SK-N-SH (cell line): Measurements from ENCODE around the gene CAMTA2. TPM values are rescaled to one million over a fixed set of nuclear protein-coding genes. Genes with fewer than 3 reads are reported as not detected.
A peak's percentile ranks its signal among the peaks of the same experiment; 100 is the strongest.

Source experiments
- CTCF ChIA-PET: fragments of 300-600, 350-600 bp; formaldehyde crosslinking; extraction: SDS; loops from one replicate; lab custom pipeline; 2021; lab: Yijun Ruan, JAX
- POLR2A ChIA-PET: fragments of 350-600 bp; sonication (Branson Sonifier 250); formaldehyde crosslinking; extraction: SDS; loops from one replicate; lab custom pipeline; 2020; ENCODE audit warnings: antibody characterized with exemption, inconsistent platforms; lab: Yijun Ruan, JAX
- DNase-seq: peaks from one replicate; pipeline ENCODE4 v3.0.0; 2012
- H2AFZ ChIP-seq: fragments of 200-600 bp; sonication (generic); 2 replicates; pipeline ENCODE4 v1.8.1; 2016; ENCODE audit warnings: antibody characterized with exemption, mild to moderate bottlenecking, low read depth
- H3F3A ChIP-seq: fragments of 200-600 bp; sonication (generic); replicated peaks from 2 replicates; pipeline ENCODE3; 2016; ENCODE audit warnings: antibody characterized with exemption, mild to moderate bottlenecking; ENCODE audit not compliant: insufficient read depth
- H3K27ac ChIP-seq, 2 experiments: fragments of 200-500 bp in 1 of 2; fragments of 200-600 bp in 1 of 2; sonication (Bioruptor generic) in 1 of 2; sonication (generic), shearing (Covaris generic) in 1 of 2; 2 replicates each; pipeline versions ENCODE4 v1.5.1 to v1.6.1; 2014 to 2016; ENCODE audit warnings: low read depth in 2 of 2, inconsistent platforms in 1 of 2, low read length in 1 of 2, mild to moderate bottlenecking in 1 of 2, mixed read lengths in 1 of 2
- H3K27me3 ChIP-seq: fragments of 200-600 bp; sonication (generic), shearing (Covaris generic); 2 replicates; pipeline ENCODE4 v1.6.1; 2016; ENCODE audit warnings: mixed run types; ENCODE audit not compliant: insufficient read depth
- H3K36me3 ChIP-seq, 2 experiments: fragments of 200-500 bp in 1 of 2; fragments of 200-600 bp in 1 of 2; sonication (Bioruptor generic) in 1 of 2; sonication (generic) in 1 of 2; replicated peaks in 1 of 2; 2 replicates each; pipeline versions ENCODE3 to v1.5.1; 2014 to 2016; ENCODE audit warnings: low read length in 1 of 2, mild to moderate bottlenecking in 1 of 2; ENCODE audit not compliant: insufficient read depth in 2 of 2, control insufficient read depth in 1 of 2
- H3K4me1 ChIP-seq, 2 experiments: fragments of 200-500 bp in 1 of 2; fragments of 200-600 bp in 1 of 2; sonication (Bioruptor generic) in 1 of 2; sonication (generic), shearing (Covaris generic) in 1 of 2; 2 replicates each; pipeline versions ENCODE4 v1.5.1 to v1.6.1; 2014 to 2016; ENCODE audit warnings: low read depth in 1 of 2, low read length in 1 of 2, mixed run types in 1 of 2; ENCODE audit not compliant: insufficient read depth in 2 of 2, control insufficient read depth in 1 of 2
- H3K4me2 ChIP-seq: fragments of 200-600 bp; sonication (generic), shearing (Covaris generic); 2 replicates; pipeline ENCODE4 v1.6.1; 2017; ENCODE audit warnings: mixed run types
- H3K4me3 ChIP-seq, 2 experiments: fragments of 200-500 bp in 1 of 2; fragments of 200-600 bp in 1 of 2; sonication (Bioruptor generic) in 1 of 2; sonication (generic), shearing (Covaris generic) in 1 of 2; 2 replicates each; pipeline versions ENCODE4 v1.5.1 to v1.8.1; 2014 to 2016; ENCODE audit warnings: low read depth in 2 of 2, inconsistent platforms in 1 of 2, low read length in 1 of 2, mild to moderate bottlenecking in 1 of 2, mixed read lengths in 1 of 2, moderate library complexity in 1 of 2
- H3K79me2 ChIP-seq: fragments of 200-600 bp; sonication (generic); 2 replicates; pipeline ENCODE4 v1.8.1; 2017; ENCODE audit warnings: mild to moderate bottlenecking; ENCODE audit not compliant: insufficient read depth
- H3K9ac ChIP-seq: fragments of 200-600 bp; sonication (generic); 2 replicates; pipeline ENCODE4 v1.6.1; 2017; ENCODE audit warnings: mixed run types
- H3K9me2 ChIP-seq: fragments of 200-600 bp; sonication (generic); 2 replicates; pipeline ENCODE4 v1.6.1; 2017; ENCODE audit warnings: mixed run types
- H3K9me3 ChIP-seq: fragments of 200-600 bp; sonication (generic); 2 replicates; pipeline ENCODE4 v1.6.1; 2017; ENCODE audit warnings: mixed run types, mild to moderate bottlenecking, moderate library complexity
- H4K20me1 ChIP-seq: fragments of 200-600 bp; sonication (generic); 2 replicates; pipeline ENCODE4 v1.6.1; 2017; ENCODE audit warnings: mild to moderate bottlenecking, mixed run types; ENCODE audit not compliant: insufficient read depth
- ELF1 ChIP-seq: IDR thresholded peaks from 2 replicates; pipeline ENCODE4 v1.4.0; 2012
- FOXJ3 ChIP-seq: sonication (generic); formaldehyde crosslinking; IDR thresholded peaks from 2 replicates; pipeline ENCODE4 v1.5.1; 2020; ENCODE audit warnings: mild to moderate bottlenecking, missing genetic modification reagents
- GATA2 ChIP-seq: sonication (generic); formaldehyde crosslinking; IDR thresholded peaks from 2 replicates; pipeline ENCODE4 v1.5.0; 2020; ENCODE audit warnings: mild to moderate bottlenecking, missing genetic modification reagents
- RAD21 ChIP-seq: IDR thresholded peaks from 2 replicates; pipeline ENCODE4 v1.6.1; 2012; ENCODE audit warnings: mild to moderate bottlenecking, low read length
- RFX5 ChIP-seq: IDR thresholded peaks from 2 replicates; pipeline ENCODE4 v1.6.1; 2012; ENCODE audit warnings: mild to moderate bottlenecking, improper control_type of control experiment, low read length
- RXRA ChIP-seq: IDR thresholded peaks from 2 replicates; pipeline ENCODE4 v1.4.0; 2012; ENCODE audit warnings: low read depth, mild to moderate bottlenecking, borderline replicate concordance
- TAF1 ChIP-seq: IDR thresholded peaks from 2 replicates; pipeline ENCODE4 v1.6.1; 2012; ENCODE audit warnings: low read depth, mild to moderate bottlenecking, low read length, moderate library complexity, borderline replicate concordance
- TCF12 ChIP-seq: IDR thresholded peaks from 2 replicates; pipeline ENCODE4 v1.4.0; 2012
- YY1 ChIP-seq: IDR thresholded peaks from 2 replicates; pipeline ENCODE4 v1.4.0; 2012; ENCODE audit warnings: low read depth, mild to moderate bottlenecking
- whole genome bisulfite sequencing: methylation state at CpG from one replicate; pipeline ENCODE4 v1.1.6; 2017; ENCODE audit warnings: low lambda C conversion rate; 5-methylcytosine and 5-hydroxymethylcytosine counted together
- polyA plus RNA-seq, 3 experiments: library from polyadenylated mRNA; depleted of rRNA; stranded (reverse); fragments of >200 nt; gene quantifications; 2 replicates each; pipeline ENCODE4 v1.2.3, GENCODE V29; 2012
- TF ChIP-seq, protein P1 (sequence below): IDR thresholded peaks from 2 replicates; pipeline ENCODE4 v1.4.0; 2012; ENCODE audit warnings: low read depth
- TF ChIP-seq, protein P2 (sequence below): IDR thresholded peaks from 2 replicates; pipeline ENCODE4 v1.4.0; 2012; ENCODE audit warnings: low read depth, borderline replicate concordance
- TF ChIP-seq, protein P3 (sequence below): IDR thresholded peaks from 2 replicates; pipeline ENCODE4; 2012
- TF ChIP-seq, protein P4 (sequence below): IDR thresholded peaks from 2 replicates; pipeline ENCODE4 v1.4.0; 2012; ENCODE audit warnings: low read depth, borderline replicate concordance
- TF ChIP-seq, protein P5 (sequence below): fragments of 200-600 bp; sonication (generic); IDR thresholded peaks from 2 replicates; pipeline ENCODE4 v1.6.1; 2017; ENCODE audit warnings: antibody characterized with exemption, mild to moderate bottlenecking, moderate library complexity
- TF ChIP-seq, protein P6 (sequence below): IDR thresholded peaks from 2 replicates; pipeline ENCODE4 v1.6.1; 2012; ENCODE audit warnings: mild to moderate bottlenecking, low read depth, low read length, moderate library complexity

The CAMTA2 gene
- polyA plus RNA-seq, 1 of the 3 experiments (the other 2 are of a cell fraction), result 27.0 TPM

DNA sequence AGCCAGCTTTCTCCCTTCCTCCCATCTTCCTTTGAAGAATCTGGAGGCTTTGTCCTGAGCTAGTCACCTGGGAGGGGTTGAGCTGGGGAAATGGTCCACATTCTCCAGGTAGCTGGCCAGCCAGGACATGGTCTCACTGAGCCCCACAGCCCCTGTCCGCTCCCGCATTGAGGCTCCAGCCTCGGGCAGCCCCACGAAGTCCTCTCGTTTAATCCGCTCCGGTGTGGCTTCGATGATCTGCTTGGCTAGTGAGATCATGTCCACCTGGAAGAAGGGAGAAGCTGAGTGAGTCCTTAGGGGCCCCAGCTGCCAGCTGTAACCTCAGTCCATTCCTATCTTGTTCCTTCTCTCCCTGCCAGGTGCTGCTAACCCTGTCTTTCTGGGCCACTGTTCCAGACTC, 17.2 kb downstream of the CAMTA2 start:
- H3K36me3 ChIP-seq, result peaks cover 14 to 24% of the 10 kb centered on the region in 2 experiments
- no peak overlapping the region for H3K4me3 ChIP-seq
- H3K27me3 ChIP-seq, result no peaks in the 10 kb centered on the region
- H3K4me2 ChIP-seq, result peak overlapping the region; percentile 97; the same call in 1 of the 2 replicates
- peak overlapping the region in 1 of 2 experiments; percentile 93; a peak in 3 of 4 replicates for H3K27ac ChIP-seq
- peaks cover 18% of the 10 kb centered on the region for H3F3A ChIP-seq
- WGBS, result 89% methylated on average over 8 of the region's 8 CpGs
- ChIA-PET CTCF (interaction anchor here (0.7 to 6.6 kb wide), 6 partner anchors 10 to 92 kb away, joined by 3 to 52 read pairs (median 10); partner anchors contain the start of genes CAMTA2 and CHRNE), POLR2A (interaction anchor here (0.6 to 1.4 kb wide), 3 partner anchors 12 to 61 kb away, joined by 3 read pairs; no protein-coding TSS in a partner anchor)
- H3K79me2 ChIP-seq, result peaks cover 39% of the 10 kb centered on the region
- H3K4me1 ChIP-seq, result peaks cover 16 to 24% of the 10 kb centered on the region in 2 experiments; a peak in 3 of 4 replicates
- no peaks in the 10 kb centered on the region for H4K20me1 ChIP-seq
- DNase-seq, result no peak
- no peak overlapping the region for H3K9ac ChIP-seq
- H3K9me3 ChIP-seq, result no peaks in the 10 kb centered on the region
- no peaks in the 10 kb centered on the region for H3K9me2 ChIP-seq
- no peak overlapping the region for H2AFZ ChIP-seq
- no peak for TF ChIP-seq FOXJ3 (CRISPR knock-in tag)
- TF ChIP-seq, protein P1, sequence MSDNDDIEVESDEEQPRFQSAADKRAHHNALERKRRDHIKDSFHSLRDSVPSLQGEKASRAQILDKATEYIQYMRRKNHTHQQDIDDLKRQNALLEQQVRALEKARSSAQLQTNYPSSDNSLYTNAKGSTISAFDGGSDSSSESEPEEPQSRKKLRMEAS, result no peak
- TF ChIP-seq, protein P2, sequence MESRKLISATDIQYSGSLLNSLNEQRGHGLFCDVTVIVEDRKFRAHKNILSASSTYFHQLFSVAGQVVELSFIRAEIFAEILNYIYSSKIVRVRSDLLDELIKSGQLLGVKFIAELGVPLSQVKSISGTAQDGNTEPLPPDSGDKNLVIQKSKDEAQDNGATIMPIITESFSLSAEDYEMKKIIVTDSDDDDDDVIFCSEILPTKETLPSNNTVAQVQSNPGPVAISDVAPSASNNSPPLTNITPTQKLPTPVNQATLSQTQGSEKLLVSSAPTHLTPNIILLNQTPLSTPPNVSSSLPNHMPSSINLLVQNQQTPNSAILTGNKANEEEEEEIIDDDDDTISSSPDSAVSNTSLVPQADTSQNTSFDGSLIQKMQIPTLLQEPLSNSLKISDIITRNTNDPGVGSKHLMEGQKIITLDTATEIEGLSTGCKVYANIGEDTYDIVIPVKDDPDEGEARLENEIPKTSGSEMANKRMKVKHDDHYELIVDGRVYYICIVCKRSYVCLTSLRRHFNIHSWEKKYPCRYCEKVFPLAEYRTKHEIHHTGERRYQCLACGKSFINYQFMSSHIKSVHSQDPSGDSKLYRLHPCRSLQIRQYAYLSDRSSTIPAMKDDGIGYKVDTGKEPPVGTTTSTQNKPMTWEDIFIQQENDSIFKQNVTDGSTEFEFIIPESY, result no peak
- TF ChIP-seq RXRA, result no peak
- TF ChIP-seq, protein P3, sequence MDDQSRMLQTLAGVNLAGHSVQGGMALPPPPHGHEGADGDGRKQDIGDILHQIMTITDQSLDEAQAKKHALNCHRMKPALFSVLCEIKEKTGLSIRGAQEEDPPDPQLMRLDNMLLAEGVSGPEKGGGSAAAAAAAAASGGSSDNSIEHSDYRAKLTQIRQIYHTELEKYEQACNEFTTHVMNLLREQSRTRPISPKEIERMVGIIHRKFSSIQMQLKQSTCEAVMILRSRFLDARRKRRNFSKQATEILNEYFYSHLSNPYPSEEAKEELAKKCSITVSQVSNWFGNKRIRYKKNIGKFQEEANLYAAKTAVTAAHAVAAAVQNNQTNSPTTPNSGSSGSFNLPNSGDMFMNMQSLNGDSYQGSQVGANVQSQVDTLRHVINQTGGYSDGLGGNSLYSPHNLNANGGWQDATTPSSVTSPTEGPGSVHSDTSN, result no peak
- TF ChIP-seq, protein P4, sequence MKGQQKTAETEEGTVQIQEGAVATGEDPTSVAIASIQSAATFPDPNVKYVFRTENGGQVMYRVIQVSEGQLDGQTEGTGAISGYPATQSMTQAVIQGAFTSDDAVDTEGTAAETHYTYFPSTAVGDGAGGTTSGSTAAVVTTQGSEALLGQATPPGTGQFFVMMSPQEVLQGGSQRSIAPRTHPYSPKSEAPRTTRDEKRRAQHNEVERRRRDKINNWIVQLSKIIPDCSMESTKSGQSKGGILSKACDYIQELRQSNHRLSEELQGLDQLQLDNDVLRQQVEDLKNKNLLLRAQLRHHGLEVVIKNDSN, result no peak
- no peak for TF ChIP-seq TAF1
- TF ChIP-seq GATA2 (CRISPR knock-in tag), result no peak
- no peak for TF ChIP-seq ELF1
- no peak for TF ChIP-seq TCF12
- TF ChIP-seq RAD21, result no peak
- TF ChIP-seq, protein P5, sequence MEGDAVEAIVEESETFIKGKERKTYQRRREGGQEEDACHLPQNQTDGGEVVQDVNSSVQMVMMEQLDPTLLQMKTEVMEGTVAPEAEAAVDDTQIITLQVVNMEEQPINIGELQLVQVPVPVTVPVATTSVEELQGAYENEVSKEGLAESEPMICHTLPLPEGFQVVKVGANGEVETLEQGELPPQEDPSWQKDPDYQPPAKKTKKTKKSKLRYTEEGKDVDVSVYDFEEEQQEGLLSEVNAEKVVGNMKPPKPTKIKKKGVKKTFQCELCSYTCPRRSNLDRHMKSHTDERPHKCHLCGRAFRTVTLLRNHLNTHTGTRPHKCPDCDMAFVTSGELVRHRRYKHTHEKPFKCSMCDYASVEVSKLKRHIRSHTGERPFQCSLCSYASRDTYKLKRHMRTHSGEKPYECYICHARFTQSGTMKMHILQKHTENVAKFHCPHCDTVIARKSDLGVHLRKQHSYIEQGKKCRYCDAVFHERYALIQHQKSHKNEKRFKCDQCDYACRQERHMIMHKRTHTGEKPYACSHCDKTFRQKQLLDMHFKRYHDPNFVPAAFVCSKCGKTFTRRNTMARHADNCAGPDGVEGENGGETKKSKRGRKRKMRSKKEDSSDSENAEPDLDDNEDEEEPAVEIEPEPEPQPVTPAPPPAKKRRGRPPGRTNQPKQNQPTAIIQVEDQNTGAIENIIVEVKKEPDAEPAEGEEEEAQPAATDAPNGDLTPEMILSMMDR, result no peak
- TF ChIP-seq, protein P6, sequence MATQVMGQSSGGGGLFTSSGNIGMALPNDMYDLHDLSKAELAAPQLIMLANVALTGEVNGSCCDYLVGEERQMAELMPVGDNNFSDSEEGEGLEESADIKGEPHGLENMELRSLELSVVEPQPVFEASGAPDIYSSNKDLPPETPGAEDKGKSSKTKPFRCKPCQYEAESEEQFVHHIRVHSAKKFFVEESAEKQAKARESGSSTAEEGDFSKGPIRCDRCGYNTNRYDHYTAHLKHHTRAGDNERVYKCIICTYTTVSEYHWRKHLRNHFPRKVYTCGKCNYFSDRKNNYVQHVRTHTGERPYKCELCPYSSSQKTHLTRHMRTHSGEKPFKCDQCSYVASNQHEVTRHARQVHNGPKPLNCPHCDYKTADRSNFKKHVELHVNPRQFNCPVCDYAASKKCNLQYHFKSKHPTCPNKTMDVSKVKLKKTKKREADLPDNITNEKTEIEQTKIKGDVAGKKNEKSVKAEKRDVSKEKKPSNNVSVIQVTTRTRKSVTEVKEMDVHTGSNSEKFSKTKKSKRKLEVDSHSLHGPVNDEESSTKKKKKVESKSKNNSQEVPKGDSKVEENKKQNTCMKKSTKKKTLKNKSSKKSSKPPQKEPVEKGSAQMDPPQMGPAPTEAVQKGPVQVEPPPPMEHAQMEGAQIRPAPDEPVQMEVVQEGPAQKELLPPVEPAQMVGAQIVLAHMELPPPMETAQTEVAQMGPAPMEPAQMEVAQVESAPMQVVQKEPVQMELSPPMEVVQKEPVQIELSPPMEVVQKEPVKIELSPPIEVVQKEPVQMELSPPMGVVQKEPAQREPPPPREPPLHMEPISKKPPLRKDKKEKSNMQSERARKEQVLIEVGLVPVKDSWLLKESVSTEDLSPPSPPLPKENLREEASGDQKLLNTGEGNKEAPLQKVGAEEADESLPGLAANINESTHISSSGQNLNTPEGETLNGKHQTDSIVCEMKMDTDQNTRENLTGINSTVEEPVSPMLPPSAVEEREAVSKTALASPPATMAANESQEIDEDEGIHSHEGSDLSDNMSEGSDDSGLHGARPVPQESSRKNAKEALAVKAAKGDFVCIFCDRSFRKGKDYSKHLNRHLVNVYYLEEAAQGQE, result no peak
- TF ChIP-seq RFX5, result no peak
- no peak for TF ChIP-seq YY1
